Thyroid gland (tissue), 4 donors: ENCODE results near the gene ADAMTS12.

ENCODE experiments used
- POLR2A ChIP-seq, 2 donors: fragments of 450-650 bp; IDR thresholded peaks; one replicate each; pipeline ENCODE4 v1.6.1; 2017; ENCODE audit warnings: antibody characterized with exemption in 2 of 2, mild to moderate bottlenecking in 2 of 2, moderate library complexity in 1 of 2
- TF ChIP-seq, protein P1 (sequence below), 6 experiments: fragments of 200-600 bp in 3 of 6; fragments of 450-650 bp in 3 of 6; sonication (generic) in 3 of 6; IDR thresholded peaks; one replicate each; pipeline ENCODE4 v1.5.1; 2016 to 2019; ENCODE audit warnings: antibody characterized with exemption in 6 of 6, mild to moderate bottlenecking in 2 of 6, inconsistent platforms in 1 of 6, moderate library complexity in 1 of 6

- TF ChIP-seq POLR2A (IDR thresholded peaks at IDR 0.05) = no peak
- TF ChIP-seq, protein P1, sequence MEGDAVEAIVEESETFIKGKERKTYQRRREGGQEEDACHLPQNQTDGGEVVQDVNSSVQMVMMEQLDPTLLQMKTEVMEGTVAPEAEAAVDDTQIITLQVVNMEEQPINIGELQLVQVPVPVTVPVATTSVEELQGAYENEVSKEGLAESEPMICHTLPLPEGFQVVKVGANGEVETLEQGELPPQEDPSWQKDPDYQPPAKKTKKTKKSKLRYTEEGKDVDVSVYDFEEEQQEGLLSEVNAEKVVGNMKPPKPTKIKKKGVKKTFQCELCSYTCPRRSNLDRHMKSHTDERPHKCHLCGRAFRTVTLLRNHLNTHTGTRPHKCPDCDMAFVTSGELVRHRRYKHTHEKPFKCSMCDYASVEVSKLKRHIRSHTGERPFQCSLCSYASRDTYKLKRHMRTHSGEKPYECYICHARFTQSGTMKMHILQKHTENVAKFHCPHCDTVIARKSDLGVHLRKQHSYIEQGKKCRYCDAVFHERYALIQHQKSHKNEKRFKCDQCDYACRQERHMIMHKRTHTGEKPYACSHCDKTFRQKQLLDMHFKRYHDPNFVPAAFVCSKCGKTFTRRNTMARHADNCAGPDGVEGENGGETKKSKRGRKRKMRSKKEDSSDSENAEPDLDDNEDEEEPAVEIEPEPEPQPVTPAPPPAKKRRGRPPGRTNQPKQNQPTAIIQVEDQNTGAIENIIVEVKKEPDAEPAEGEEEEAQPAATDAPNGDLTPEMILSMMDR (IDR thresholded peaks at IDR 0.05) = no peak
Observed at GRCh38 chr5:33892620-33893137, 889 bp upstream of the ADAMTS12 start.
